Calu3 (cell line): ENCODE measurements around the gene HNRNPL. TPM values are rescaled to one million over a fixed set of nuclear protein-coding genes. Genes with fewer than 3 reads are reported as not detected.
"Not testable (repeated sequence)": the region's sequence is repeated elsewhere in the genome, so short reads cannot be mapped to it uniquely, and the experiment has no call there.

Experiments used
- BruUV-seq: library from RNA; stranded (reverse); fragments of 400-500 nt; replicated peaks from 2 replicates; lab custom pipeline; 2021; lab: Mats Ljungman, UMichigan
- CTCF ChIA-PET: fragments of 300-600 bp; sonication (Branson Sonifier 250); formaldehyde crosslinking; loops from one replicate; lab custom pipeline; 2022; ENCODE audit warnings: antibody characterized with exemption; lab: Charles Lee
- DNase-seq: peaks from one replicate; pipeline ENCODE4 v3.0.0; 2022
- H3K27ac Mint-ChIP-seq: one replicate; pipeline ENCODE4 v1.8.0; 2022; ENCODE audit warnings: mixed read lengths; ENCODE audit not compliant: unreplicated experiment
- H3K27me3 Mint-ChIP-seq: one replicate; pipeline ENCODE4 v1.8.0; 2022; ENCODE audit warnings: mixed read lengths; ENCODE audit not compliant: unreplicated experiment
- H3K36me3 Mint-ChIP-seq: one replicate; pipeline ENCODE4 v1.8.0; 2022; ENCODE audit warnings: mild to moderate bottlenecking, moderate library complexity, mixed read lengths; ENCODE audit not compliant: insufficient read depth, unreplicated experiment
- H3K4me1 Mint-ChIP-seq: one replicate; pipeline ENCODE4 v1.8.0; 2022; ENCODE audit warnings: mild to moderate bottlenecking, low read depth, mixed read lengths; ENCODE audit not compliant: unreplicated experiment
- H3K4me3 Mint-ChIP-seq: one replicate; pipeline ENCODE4 v1.8.0; 2022; ENCODE audit warnings: mild to moderate bottlenecking, low read depth, moderate library complexity, mixed read lengths; ENCODE audit not compliant: unreplicated experiment
- H3K9me3 Mint-ChIP-seq: one replicate; pipeline ENCODE4 v1.8.0; 2022; ENCODE audit warnings: low read depth, mixed read lengths; ENCODE audit not compliant: unreplicated experiment
- CTCF ChIP-seq: fragments of 200-600 bp; IDR thresholded peaks from one replicate; pipeline ENCODE4 v1.8.0; 2022; ENCODE audit warnings: antibody characterized with exemption; ENCODE audit not compliant: unreplicated experiment
- intact Hi-C: fragments of 100-400 bp; cut with micrococcal nuclease; formaldehyde crosslinking; loops from one replicate; pipeline ENCODE4 v1.10.0; 2022; ENCODE audit not compliant: unreplicated experiment
- total RNA-seq: library from RNA; stranded (reverse); gene quantifications from 2 replicates; pipeline ENCODE4 v1.2.3, GENCODE V29; 2022

HNRNPL gene
- total RNA-seq, 1 experiment from 2014 or later, result 408 TPM

GRCh38 chr19:38889803-38890202 lies 40.0 kb upstream of the HNRNPL start:
- no peak for TF ChIP-seq CTCF
- intact Hi-C loops, result loop anchor here (5.0 kb wide), 1 partner anchor 38 kb away; no protein-coding TSS in a partner anchor
- H3K9me3 Mint-ChIP-seq, result no peaks in the 10 kb centered on the region
- no TSS peak for BruUV-seq
- no peak overlapping the region for H3K27ac Mint-ChIP-seq
- H3K27me3 Mint-ChIP-seq, result no peaks in the 10 kb centered on the region
- DNase-seq, result no peak
- H3K36me3 Mint-ChIP-seq, result peaks cover 9% of the 10 kb centered on the region
- no peak overlapping the region for H3K4me3 Mint-ChIP-seq
- H3K4me1 Mint-ChIP-seq, result no peaks in the 10 kb centered on the region
- CTCF ChIA-PET, result no interaction called here

GRCh38 chr19:38888876-38889275 lies 39.1 kb upstream of the HNRNPL start:
- Mint-ChIP-seq H3K27me3 (no peaks in the 10 kb centered on the region), H3K36me3 (peaks cover 3% of the 10 kb centered on the region), H3K27ac (no peak overlapping the region), H3K4me3 (no peak overlapping the region), H3K4me1 (no peaks in the 10 kb centered on the region), H3K9me3 (no peaks in the 10 kb centered on the region)
- CTCF ChIA-PET, result interaction anchor here (0.7 to 1.7 kb wide), 3 partner anchors 36 to 486 kb away, joined by 3 to 7 read pairs (median 3); partner anchors contain the start of gene FAM98C
- no TSS peak for BruUV-seq
- no peak for DNase-seq
- intact Hi-C loops, result loop anchor here (5.0 kb wide), 1 partner anchor 37 kb away; no protein-coding TSS in a partner anchor
- TF ChIP-seq CTCF, result no peak

- H3K27me3 Mint-ChIP-seq, H3K27ac Mint-ChIP-seq, CTCF ChIA-PET, BruUV-seq, H3K4me1 Mint-ChIP-seq, H3K4me3 Mint-ChIP-seq, H3K9me3 Mint-ChIP-seq, DNase-seq: not testable (repeated sequence)
- H3K36me3 Mint-ChIP-seq, result peaks cover 11% of the 10 kb centered on the region
- intact Hi-C loops, result loop anchor here (5.0 kb wide), 1 partner anchor 32 kb away; no protein-coding TSS in a partner anchor
Observed at GRCh38 chr19:38884691-38885090, 34.9 kb upstream of the HNRNPL start.

- DNase-seq, result no peak
- H3K9me3 Mint-ChIP-seq, result no peaks in the 10 kb centered on the region
- H3K4me1 Mint-ChIP-seq, result no peaks in the 10 kb centered on the region
- peaks cover 15% of the 10 kb centered on the region for H3K36me3 Mint-ChIP-seq
- no peak overlapping the region for H3K27ac Mint-ChIP-seq
- no peak overlapping the region for H3K4me3 Mint-ChIP-seq
- BruUV-seq, result no TSS peak
- no peak for TF ChIP-seq CTCF
- intact Hi-C loops, result no loop called here
- CTCF ChIA-PET, result no interaction called here
- H3K27me3 Mint-ChIP-seq, result no peaks in the 10 kb centered on the region
Observed at GRCh38 chr19:38883286-38883685, 33.5 kb upstream of the HNRNPL start.

GRCh38 chr19:38880882-38881609 lies 31.3 kb upstream of the HNRNPL start:
- no peak for DNase-seq
- peaks cover 19% of the 10 kb centered on the region for H3K36me3 Mint-ChIP-seq
- H3K4me1 Mint-ChIP-seq, result peaks cover 7% of the 10 kb centered on the region
- no peak for TF ChIP-seq CTCF
- no peaks in the 10 kb centered on the region for H3K27me3 Mint-ChIP-seq
- CTCF ChIA-PET, result no interaction called here
- no peak overlapping the region for H3K27ac Mint-ChIP-seq
- no peak overlapping the region for H3K4me3 Mint-ChIP-seq
- intact Hi-C loops, result no loop called here
- BruUV-seq, result no TSS peak
- H3K9me3 Mint-ChIP-seq, result no peaks in the 10 kb centered on the region
